LNCAP (cell line): Measurements from ENCODE around the gene CDK7.

Source experiments
- TF ChIP-seq, protein P1 (sequence below): fragments of 450-650 bp; IDR thresholded peaks from 2 replicates; pipeline ENCODE4 v1.5.1; 2017; ENCODE audit warnings: mild to moderate bottlenecking

CDK7 gene

GRCh38 chr5:69248019-69248418, 13.3 kb downstream of the CDK7 start:
- TF ChIP-seq, protein P1, sequence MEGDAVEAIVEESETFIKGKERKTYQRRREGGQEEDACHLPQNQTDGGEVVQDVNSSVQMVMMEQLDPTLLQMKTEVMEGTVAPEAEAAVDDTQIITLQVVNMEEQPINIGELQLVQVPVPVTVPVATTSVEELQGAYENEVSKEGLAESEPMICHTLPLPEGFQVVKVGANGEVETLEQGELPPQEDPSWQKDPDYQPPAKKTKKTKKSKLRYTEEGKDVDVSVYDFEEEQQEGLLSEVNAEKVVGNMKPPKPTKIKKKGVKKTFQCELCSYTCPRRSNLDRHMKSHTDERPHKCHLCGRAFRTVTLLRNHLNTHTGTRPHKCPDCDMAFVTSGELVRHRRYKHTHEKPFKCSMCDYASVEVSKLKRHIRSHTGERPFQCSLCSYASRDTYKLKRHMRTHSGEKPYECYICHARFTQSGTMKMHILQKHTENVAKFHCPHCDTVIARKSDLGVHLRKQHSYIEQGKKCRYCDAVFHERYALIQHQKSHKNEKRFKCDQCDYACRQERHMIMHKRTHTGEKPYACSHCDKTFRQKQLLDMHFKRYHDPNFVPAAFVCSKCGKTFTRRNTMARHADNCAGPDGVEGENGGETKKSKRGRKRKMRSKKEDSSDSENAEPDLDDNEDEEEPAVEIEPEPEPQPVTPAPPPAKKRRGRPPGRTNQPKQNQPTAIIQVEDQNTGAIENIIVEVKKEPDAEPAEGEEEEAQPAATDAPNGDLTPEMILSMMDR, result no peak

- TF ChIP-seq, protein P1, result no peak
Measured at GRCh38 chr5:69250593-69250992, 15.9 kb downstream of the CDK7 start.

- TF ChIP-seq, protein P1, result no peak
Measured at GRCh38 chr5:69252437-69252836, 17.8 kb downstream of the CDK7 start.

- TF ChIP-seq, protein P1, result no peak
Measured at GRCh38 chr5:69257577-69257976, 22.9 kb downstream of the CDK7 start.

- TF ChIP-seq, protein P1, result no peak
Measured at GRCh38 chr5:69261034-69261433, 26.3 kb downstream of the CDK7 start.

GRCh38 chr5:69265931-69266330, 31.2 kb downstream of the CDK7 start:
- TF ChIP-seq, protein P1, result peak; percentile 33; the same call in 1 of the 2 replicates

DNA sequence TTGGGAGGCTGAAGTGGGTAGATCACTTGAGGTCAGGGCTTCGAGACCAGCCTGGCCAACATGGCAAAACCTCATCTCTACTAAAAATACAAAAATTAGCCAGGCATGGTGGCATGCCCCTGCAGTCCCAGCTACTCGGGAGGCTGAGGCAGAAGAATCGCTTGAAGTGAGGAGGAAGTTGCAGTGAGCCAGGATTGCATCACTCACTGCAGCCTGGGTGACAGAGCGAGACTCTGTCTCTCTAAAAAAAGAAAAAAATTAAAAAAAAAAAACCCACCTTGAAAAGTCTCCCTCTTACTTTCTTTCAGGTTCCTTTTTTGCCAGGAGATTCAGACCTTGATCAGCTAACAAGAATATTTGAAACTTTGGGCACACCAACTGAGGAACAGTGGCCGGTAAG, 34.2 kb downstream of the CDK7 start:
- TF ChIP-seq, protein P1, result no peak

DNA sequence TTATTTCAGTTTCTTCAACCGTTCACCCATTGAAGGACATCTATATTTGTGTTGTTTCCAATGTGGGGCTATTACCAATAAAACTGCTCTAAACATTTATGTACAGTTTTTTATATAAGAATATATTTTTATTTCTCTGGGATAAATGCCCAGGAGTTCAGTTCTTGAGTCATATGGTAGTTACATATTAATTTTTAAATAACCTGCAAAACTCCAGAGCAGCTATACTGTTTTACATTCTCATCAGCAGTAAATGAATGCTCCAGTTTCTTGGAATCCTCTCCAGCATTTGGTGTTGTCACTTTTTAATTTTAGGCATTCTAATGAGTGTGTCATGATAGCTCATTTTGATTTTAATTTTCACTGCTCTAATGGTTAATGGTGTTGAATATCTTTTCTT, 36.2 kb downstream of the CDK7 start:
- TF ChIP-seq, protein P1, result no peak
